IMR-90 (cell line): Measurements from ENCODE around the gene IER5L. TPM values are rescaled to one million over a fixed set of nuclear protein-coding genes. Genes with fewer than 3 reads are reported as not detected.
A peak's percentile ranks its signal among the peaks of the same experiment; 100 is the strongest.

Source experiments
- ATAC-seq: fragments of 200-7000 bp; cut with Tn5 transposase; 2 replicates; pipeline ENCODE4 v1.9.1; 2020; ENCODE audit warnings: low read depth, mild to moderate bottlenecking, moderate library complexity
- BruUV-seq: library from RNA; stranded (reverse); fragments of 400-500 nt; replicated peaks from 2 replicates; lab custom pipeline; 2021; lab: Mats Ljungman, UMichigan
- CTCF ChIA-PET: fragments of 300-600 bp; formaldehyde crosslinking; extraction: SDS; loops from one replicate; lab custom pipeline; 2021; ENCODE audit warnings: antibody characterized with exemption; lab: Yijun Ruan, JAX
- POLR2A ChIA-PET: fragments of 300-600 bp; sonication (Branson Sonifier 250); formaldehyde crosslinking; loops from one replicate; lab custom pipeline; 2022; ENCODE audit warnings: antibody characterized with exemption; ENCODE audit not compliant: unreplicated experiment; lab: Charles Lee
- DNase-seq: peaks from one replicate; pipeline ENCODE4 v3.0.0; 2013
- H2AFZ ChIP-seq: replicated peaks from 2 replicates; pipeline ENCODE3; 2013; ENCODE audit warnings: low read length, mild to moderate bottlenecking; ENCODE audit not compliant: poor library complexity
- H2AK5ac ChIP-seq: 2 replicates; pipeline ENCODE4 v1.6.1; 2013; ENCODE audit warnings: low read depth, low read length, inconsistent platforms
- H2AK9ac ChIP-seq: replicated peaks from 2 replicates; pipeline ENCODE3; 2013; ENCODE audit warnings: mild to moderate bottlenecking, low read depth, low read length, moderate library complexity; ENCODE audit not compliant: poor library complexity
- H2BK120ac ChIP-seq: 2 replicates; pipeline ENCODE4 v1.6.1; 2013; ENCODE audit warnings: low read depth, low read length, inconsistent platforms
- H2BK15ac ChIP-seq: 3 replicates; pipeline ENCODE4 v1.6.1; 2013; ENCODE audit warnings: low read depth, low read length, inconsistent platforms
- H2BK20ac ChIP-seq: 2 replicates; pipeline ENCODE4 v1.6.1; 2013; ENCODE audit warnings: low read depth, mild to moderate bottlenecking, inconsistent platforms, low read length, moderate library complexity
- H2BK5ac ChIP-seq: 2 replicates; pipeline ENCODE4 v1.6.1; 2013; ENCODE audit warnings: mild to moderate bottlenecking, low read depth, low read length, inconsistent platforms; ENCODE audit not compliant: poor library complexity, severe bottlenecking
- H3K14ac ChIP-seq: replicated peaks from 2 replicates; pipeline ENCODE4 v1.6.1; 2013; ENCODE audit warnings: low read depth, low read length, inconsistent platforms
- H3K18ac ChIP-seq: 2 replicates; pipeline ENCODE4 v1.6.1; 2013; ENCODE audit warnings: low read depth, low read length, control low read depth
- H3K23ac ChIP-seq: 2 replicates; pipeline ENCODE4 v1.6.1; 2013; ENCODE audit warnings: low read depth, low read length, inconsistent platforms
- H3K27ac ChIP-seq: 2 replicates; pipeline ENCODE4 v1.5.1; 2013; ENCODE audit warnings: mild to moderate bottlenecking, control low read depth, low read length; ENCODE audit not compliant: insufficient read depth
- H3K27me3 ChIP-seq: 2 replicates; pipeline ENCODE4 v1.6.1; 2013; ENCODE audit warnings: low read length; ENCODE audit not compliant: control insufficient read depth, insufficient read depth
- H3K36me3 ChIP-seq: 2 replicates; pipeline ENCODE4 v1.6.1; 2013; ENCODE audit warnings: low read length, mixed read lengths; ENCODE audit not compliant: control insufficient read depth, insufficient read depth
- H3K4ac ChIP-seq: 2 replicates; pipeline ENCODE4 v1.6.1; 2013; ENCODE audit warnings: low read depth, low read length, inconsistent platforms
- H3K4me1 ChIP-seq: 2 replicates; pipeline ENCODE4 v1.6.1; 2013; ENCODE audit warnings: low read length, mixed read lengths; ENCODE audit not compliant: control insufficient read depth, insufficient read depth
- H3K4me2 ChIP-seq: 2 replicates; pipeline ENCODE4 v1.6.1; 2013; ENCODE audit warnings: low read depth, mild to moderate bottlenecking, control low read depth, low read length, moderate library complexity
- H3K4me3 ChIP-seq: 2 replicates; pipeline ENCODE4 v1.5.1; 2013; ENCODE audit warnings: low read depth, mild to moderate bottlenecking, control low read depth, low read length, moderate library complexity; ENCODE audit not compliant: insufficient read depth
- H3K56ac ChIP-seq: 2 replicates; pipeline ENCODE4 v1.6.1; 2013; ENCODE audit warnings: low read length, inconsistent platforms; ENCODE audit not compliant: insufficient read depth; ENCODE audit errors: extremely low read depth
- H3K79me1 ChIP-seq, 2 experiments: 2 replicates each; pipeline ENCODE4 v1.6.1; 2013; ENCODE audit warnings: low read length in 2 of 2, inconsistent platforms in 1 of 2, low read depth in 1 of 2
- H3K9ac ChIP-seq: 2 replicates; pipeline ENCODE4 v1.6.1; 2013; ENCODE audit warnings: low read depth, low read length, control low read depth
- H3K9me1 ChIP-seq: 2 replicates; pipeline ENCODE4 v1.6.1; 2013; ENCODE audit warnings: low read length, inconsistent platforms; ENCODE audit not compliant: insufficient read depth
- H3K9me3 ChIP-seq: 2 replicates; pipeline ENCODE4 v1.6.1; 2013; ENCODE audit warnings: low read length; ENCODE audit not compliant: control insufficient read depth, insufficient read depth
- H4K20me1 ChIP-seq: 2 replicates; pipeline ENCODE4 v1.6.1; 2013; ENCODE audit warnings: low read length, inconsistent platforms; ENCODE audit not compliant: insufficient read depth
- H4K5ac ChIP-seq: 2 replicates; pipeline ENCODE4 v1.6.1; 2013; ENCODE audit warnings: mild to moderate bottlenecking, low read depth, low read length, control low read depth
- H4K8ac ChIP-seq, 2 experiments: 2 replicates each; pipeline ENCODE4 v1.6.1; 2013; ENCODE audit warnings: low read depth in 2 of 2, low read length in 2 of 2, control low read depth in 1 of 2, inconsistent platforms in 1 of 2
- H4K91ac ChIP-seq: 2 replicates; pipeline ENCODE4 v1.6.1; 2013; ENCODE audit warnings: low read depth, low read length, inconsistent platforms; ENCODE audit not compliant: insufficient read depth
- CEBPB ChIP-seq: IDR thresholded peaks from 2 replicates; pipeline ENCODE4 v1.6.1; 2012; ENCODE audit warnings: low read depth, low read length, improper control_type of control experiment
- RAD21 ChIP-seq: IDR thresholded peaks from 2 replicates; pipeline ENCODE4 v1.6.1; 2012; ENCODE audit warnings: low read length, improper control_type of control experiment
- WGBS, 2 experiments: methylation state at CpG; one replicate each; pipeline versions ENCODE4 v1.1.5 to v1.1.7; 2013; ENCODE audit warnings: missing lambda C conversion rate in 2 of 2; ENCODE audit not compliant: insufficient read length in 1 of 2; ENCODE audit errors: extremely low coverage in 2 of 2; 5-methylcytosine and 5-hydroxymethylcytosine counted together
- dilution Hi-C: fragments of 300-500 bp; cut with HindIII; formaldehyde crosslinking; loops from one replicate; pipeline ENCODE4 v1.14.3; 2018; ENCODE audit warnings: low sequenced_read_pairs; ENCODE audit not compliant: unreplicated experiment
- in situ Hi-C: fragments of 300-500 bp; cut with MboI; formaldehyde crosslinking; loops from 3 replicates; pipeline ENCODE4 v1.14.3; 2019; ENCODE audit warnings: low sequenced_read_pairs, inconsistent platforms, mixed read lengths
- intact Hi-C: fragments of 100-400 bp; cut with micrococcal nuclease; formaldehyde crosslinking; loops from 2 replicates; pipeline ENCODE4 v1.10.0; 2022
- polyA plus RNA-seq, 3 experiments: library from polyadenylated mRNA; depleted of rRNA; stranded (reverse); fragments of >200 nt; gene quantifications; 2 replicates each; pipeline ENCODE4 v1.2.3, GENCODE V29; 2012; ENCODE audit warnings: low replicate concordance in 1 of 3
- total RNA-seq: library from RNA; depleted of rRNA; stranded (reverse); fragments of >200 nt; gene quantifications from 2 replicates; pipeline ENCODE4 v1.2.3, GENCODE V29; 2012

The IER5L gene
- total and polyA plus RNA-seq, 2 of the 4 experiments (the other 2 are of a cell fraction) = 12.5 to 13.4 TPM

GRCh38 chr9:129201289-129201688 is 23.2 kb upstream of the IER5L start:
- Histone ChIP-seq H4K91ac (no peak overlapping the region), H2AK5ac (no peak overlapping the region), H3K9ac (no peak overlapping the region), H3K4me2 (no peak overlapping the region), H3K56ac (no peak overlapping the region), H2BK5ac (no peak overlapping the region), H3K36me3 (no peaks in the 10 kb centered on the region), H3K27ac (no peak overlapping the region), H3K4me3 (no peak overlapping the region), H3K18ac (no peak overlapping the region), H2AK9ac (no peak overlapping the region), H3K79me1 (peaks cover 0 to 3% of the 10 kb centered on the region in 2 experiments; a peak in 1 of 4 replicates), H3K9me3 (no peaks in the 10 kb centered on the region), H2BK120ac (no peak overlapping the region), H4K5ac (no peak overlapping the region), H3K14ac (no peak overlapping the region), H3K4me1 (peaks cover 4% of the 10 kb centered on the region; the same call in 1 of the 2 replicates), H4K20me1 (no peaks in the 10 kb centered on the region), H3K23ac (no peak overlapping the region), H2BK20ac (no peak overlapping the region), H2AFZ (peak overlapping the region; percentile 61), H3K4ac (no peak overlapping the region), H3K27me3 (no peaks in the 10 kb centered on the region), H2BK15ac (no peak overlapping the region), H3K9me1 (no peaks in the 10 kb centered on the region), H4K8ac (no peak overlapping the region)
- no TSS peak for BruUV-seq
- ChIA-PET POLR2A (no interaction called here), CTCF (no interaction called here)
- dilution Hi-C loops (no loop called here), intact Hi-C loops (no loop called here), in situ Hi-C loops (no loop called here)
- 100% methylated on average over 4 of the region's 9 CpGs; no CpG with 5 or more reads in 1 of the 2 experiments for WGBS, 2 experiments
- ATAC-seq (no peak), DNase-seq (no peak)
- TF ChIP-seq RAD21 = no peak
- no peak for TF ChIP-seq CEBPB
